ENCODE measurements around the gene ELFN1.

- no peak for TF ChIP-seq POLR2A (IDR thresholded peaks at IDR 0.05)
- no peak for TF ChIP-seq CTCF (IDR thresholded peaks at IDR 0.05)
These were observed 99.5 kb downstream of the ELFN1 start for GRCh38 chr7:1769286-1770200.

All from uterus (tissue), 2 donors.